HEK293 (cell line): ENCODE measurements around the gene OR51E1.

Experiments
- CTCF ChIA-PET: fragments of 350-600 bp; formaldehyde crosslinking; extraction: SDS; loops from one replicate; lab custom pipeline; 2021; ENCODE audit warnings: antibody characterized with exemption; lab: Yijun Ruan, JAX
- POLR2A ChIA-PET: fragments of 300-600 bp; formaldehyde crosslinking; extraction: SDS; loops from one replicate; lab custom pipeline; 2020; ENCODE audit warnings: antibody characterized with exemption, inconsistent platforms; lab: Yijun Ruan, JAX
- H3K27ac ChIP-seq: fragments of 200-500 bp; sonication (Bioruptor generic); 2 replicates; pipeline ENCODE4 v1.5.1; 2014; ENCODE audit warnings: low read depth, low read length, control low read depth, inconsistent platforms; ENCODE audit errors: extremely low read depth
- H3K36me3 ChIP-seq, 2 experiments: fragments of 200-500 bp in 1 of 2; sonication (Bioruptor generic) in 1 of 2; 1 replicate in 1 of 2; 2 replicates in 1 of 2; pipeline ENCODE4 v1.5.1; 2014 to 2017; ENCODE audit warnings: inconsistent platforms in 2 of 2, low read length in 2 of 2; ENCODE audit not compliant: control insufficient read depth in 2 of 2, insufficient read depth in 1 of 2
- H3K4me1 ChIP-seq: fragments of 200-500 bp; sonication (Bioruptor generic); 2 replicates; pipeline ENCODE4 v1.5.1; 2014; ENCODE audit warnings: mild to moderate bottlenecking, low read length, inconsistent platforms; ENCODE audit not compliant: control insufficient read depth, insufficient read depth
- H3K4me3 ChIP-seq: 2 replicates; pipeline ENCODE4 v1.5.1; 2011; ENCODE audit warnings: low read depth, mild to moderate bottlenecking, control low read depth, low read length, moderate library complexity
- H3K9me3 ChIP-seq: fragments of 200-500 bp; sonication (Bioruptor generic); 2 replicates; pipeline ENCODE4 v1.5.1; 2014; ENCODE audit warnings: low read depth, low read length, inconsistent platforms; ENCODE audit not compliant: control insufficient read depth, insufficient read depth
- AEBP2 ChIP-seq: fragments of 450-650 bp; formaldehyde crosslinking; IDR thresholded peaks from 2 replicates; pipeline ENCODE4 v1.5.1; 2016; ENCODE audit warnings: missing biosample characterization, missing genetic modification characterization, borderline replicate concordance
- KLF8 ChIP-seq: fragments of 450-650 bp; formaldehyde crosslinking; IDR thresholded peaks from 2 replicates; pipeline ENCODE4 v1.5.1; 2016; ENCODE audit warnings: missing biosample characterization, missing genetic modification characterization
- OVOL3 ChIP-seq: fragments of 450-650 bp; formaldehyde crosslinking; IDR thresholded peaks from 2 replicates; pipeline ENCODE4 v1.5.1; 2016; ENCODE audit warnings: missing biosample characterization, missing genetic modification characterization
- PATZ1 ChIP-seq: fragments of 450-650 bp; formaldehyde crosslinking; IDR thresholded peaks from 2 replicates; pipeline ENCODE4 v1.5.1; 2016; ENCODE audit warnings: missing biosample characterization, missing genetic modification characterization
- SCRT2 ChIP-seq: fragments of 450-650 bp; formaldehyde crosslinking; IDR thresholded peaks from 2 replicates; pipeline ENCODE4 v1.5.1; 2016; ENCODE audit warnings: missing biosample characterization, missing genetic modification characterization
- ZBTB11 ChIP-seq: fragments of 450-650 bp; formaldehyde crosslinking; conservative IDR thresholded peaks from 2 replicates; pipeline ENCODE4 v1.5.1; 2016; ENCODE audit warnings: low read depth, missing biosample characterization, missing genetic modification characterization
- ZFP69B ChIP-seq: fragments of 450-650 bp; formaldehyde crosslinking; IDR thresholded peaks from 2 replicates; pipeline ENCODE4 v1.5.1; 2016; ENCODE audit warnings: missing biosample characterization, missing genetic modification characterization
- ZNF155 ChIP-seq: fragments of 450-650 bp; formaldehyde crosslinking; IDR thresholded peaks from 2 replicates; pipeline ENCODE4 v1.5.1; 2016; ENCODE audit warnings: missing biosample characterization, missing genetic modification characterization
- ZNF157 ChIP-seq: fragments of 450-650 bp; formaldehyde crosslinking; IDR thresholded peaks from 2 replicates; pipeline ENCODE4 v1.5.1; 2016; ENCODE audit warnings: missing biosample characterization, missing genetic modification characterization
- ZNF211 ChIP-seq: fragments of 450-650 bp; formaldehyde crosslinking; IDR thresholded peaks from 2 replicates; pipeline ENCODE4 v1.5.1; 2016; ENCODE audit warnings: low read depth, missing biosample characterization, missing genetic modification characterization
- ZNF555 ChIP-seq: fragments of 450-650 bp; formaldehyde crosslinking; conservative IDR thresholded peaks from 2 replicates; pipeline ENCODE4 v1.5.1; 2017; ENCODE audit warnings: missing biosample characterization, mild to moderate bottlenecking, missing genetic modification characterization, inconsistent platforms
- ZNF571 ChIP-seq: fragments of 450-650 bp; formaldehyde crosslinking; IDR thresholded peaks from 2 replicates; pipeline ENCODE4 v1.5.0; 2017; ENCODE audit warnings: missing biosample characterization, missing genetic modification characterization
- ZNF664 ChIP-seq: fragments of 450-650 bp; formaldehyde crosslinking; IDR thresholded peaks from 2 replicates; pipeline ENCODE4 v1.5.1; 2016; ENCODE audit warnings: missing biosample characterization, missing genetic modification characterization
- ZNF701 ChIP-seq: fragments of 450-650 bp; formaldehyde crosslinking; IDR thresholded peaks from 2 replicates; pipeline ENCODE4 v1.5.1; 2016; ENCODE audit warnings: missing biosample characterization, missing genetic modification characterization
- ZSCAN4 ChIP-seq: fragments of 450-650 bp; formaldehyde crosslinking; IDR thresholded peaks from 2 replicates; pipeline ENCODE4 v1.5.1; 2017; ENCODE audit warnings: missing biosample characterization, missing genetic modification characterization
- TF ChIP-seq, protein P1 (sequence below): fragments of 450-650 bp; formaldehyde crosslinking; IDR thresholded peaks from 2 replicates; pipeline ENCODE4 v1.5.1; 2017; ENCODE audit warnings: missing biosample characterization, missing genetic modification characterization

Gene OR51E1

GRCh38 chr11:4700436-4700820, 56.6 kb downstream of the OR51E1 start:
- TF ChIP-seq OVOL3 (no peak), ZNF701 (tag by site-specific recombination) (no peak), ZNF157 (tag by site-specific recombination) (no peak), SCRT2 (tag by site-specific recombination) (no peak), ZSCAN4 (tag by site-specific recombination) (no peak), ZBTB11 (no peak), ZNF571 (tag by site-specific recombination) (no peak), PATZ1 (tag by site-specific recombination) (no peak), KLF8 (tag by site-specific recombination) (no peak), ZNF555 (tag by site-specific recombination) (no peak)
- TF ChIP-seq, protein P1, sequence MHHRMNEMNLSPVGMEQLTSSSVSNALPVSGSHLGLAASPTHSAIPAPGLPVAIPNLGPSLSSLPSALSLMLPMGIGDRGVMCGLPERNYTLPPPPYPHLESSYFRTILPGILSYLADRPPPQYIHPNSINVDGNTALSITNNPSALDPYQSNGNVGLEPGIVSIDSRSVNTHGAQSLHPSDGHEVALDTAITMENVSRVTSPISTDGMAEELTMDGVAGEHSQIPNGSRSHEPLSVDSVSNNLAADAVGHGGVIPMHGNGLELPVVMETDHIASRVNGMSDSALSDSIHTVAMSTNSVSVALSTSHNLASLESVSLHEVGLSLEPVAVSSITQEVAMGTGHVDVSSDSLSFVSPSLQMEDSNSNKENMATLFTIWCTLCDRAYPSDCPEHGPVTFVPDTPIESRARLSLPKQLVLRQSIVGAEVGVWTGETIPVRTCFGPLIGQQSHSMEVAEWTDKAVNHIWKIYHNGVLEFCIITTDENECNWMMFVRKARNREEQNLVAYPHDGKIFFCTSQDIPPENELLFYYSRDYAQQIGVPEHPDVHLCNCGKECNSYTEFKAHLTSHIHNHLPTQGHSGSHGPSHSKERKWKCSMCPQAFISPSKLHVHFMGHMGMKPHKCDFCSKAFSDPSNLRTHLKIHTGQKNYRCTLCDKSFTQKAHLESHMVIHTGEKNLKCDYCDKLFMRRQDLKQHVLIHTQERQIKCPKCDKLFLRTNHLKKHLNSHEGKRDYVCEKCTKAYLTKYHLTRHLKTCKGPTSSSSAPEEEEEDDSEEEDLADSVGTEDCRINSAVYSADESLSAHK (tag by site-specific recombination): no peak
- Histone ChIP-seq H3K4me3 (no peak overlapping the region), H3K36me3 (no peaks in the 10 kb centered on the region), H3K9me3 (no peaks in the 10 kb centered on the region), H3K4me1 (no peaks in the 10 kb centered on the region), H3K27ac (no peak overlapping the region)
- ChIA-PET POLR2A (no interaction called here), CTCF (interaction anchor here (0.6 kb wide), 1 partner anchor 17 kb away, joined by 3 read pairs; no protein-coding TSS in a partner anchor)

GRCh38 chr11:4704054-4704789, 60.4 kb downstream of the OR51E1 start, which contains the start of gene MMP26:
MMP26 (plus strand) TSS chr11:4704784.
- CTCF ChIA-PET: no interaction called here
- Histone ChIP-seq H3K9me3 (no peaks in the 10 kb centered on the region), H3K27ac (no peak within 1 kb of the TSS), H3K36me3 (no peaks in the 10 kb centered on the region), H3K4me3 (no peak within 1 kb of the TSS), H3K4me1 (no peaks in the 10 kb centered on the region)
- TF ChIP-seq ZFP69B (tag by site-specific recombination) (no peak), ZNF211 (tag by site-specific recombination) (no peak), ZNF155 (no peak), ZNF664 (tag by site-specific recombination) (no peak), AEBP2 (tag by site-specific recombination) (no peak)
- POLR2A ChIA-PET: no interaction called here
